Activated B cell treated with CpG ODN at 0.5 μM for 24 hours (primary cell): ENCODE results near the gene SPATA31D1. TPM values are rescaled to one million over a fixed set of nuclear protein-coding genes. Genes with fewer than 3 reads are reported as not detected.

Experiments
- ATAC-seq: fragments of 200-7000 bp; cut with Tn5 transposase; one replicate; pipeline ENCODE4 v1.10.0; 2021; ENCODE audit warnings: low read depth, mild to moderate bottlenecking, moderate library complexity
- CTCF ChIA-PET: fragments of 350-600 bp; sonication (Branson Sonifier 250); formaldehyde crosslinking; loops from one replicate; lab custom pipeline; 2021; ENCODE audit warnings: antibody characterized with exemption; lab: Charles Lee
- POLR2A ChIA-PET: fragments of 350-600 bp; sonication (Branson Sonifier 250); formaldehyde crosslinking; loops from one replicate; lab custom pipeline; 2021; ENCODE audit warnings: antibody characterized with exemption; lab: Charles Lee
- DNase-seq: peaks from one replicate; pipeline ENCODE4 v3.0.0; 2022
- H3K27ac Mint-ChIP-seq: one replicate; pipeline ENCODE4 v1.8.0; 2020; ENCODE audit warnings: mixed read lengths
- H3K27me3 Mint-ChIP-seq: one replicate; pipeline ENCODE4 v1.8.0; 2021; ENCODE audit warnings: mixed read lengths
- H3K36me3 Mint-ChIP-seq: one replicate; pipeline ENCODE4 v1.8.0; 2021; ENCODE audit warnings: low read depth, mixed read lengths
- H3K4me1 Mint-ChIP-seq: one replicate; pipeline ENCODE4 v1.8.0; 2021; ENCODE audit warnings: mixed read lengths
- H3K4me3 Mint-ChIP-seq: one replicate; pipeline ENCODE4 v1.8.0; 2020; ENCODE audit warnings: mild to moderate bottlenecking, mixed read lengths
- H3K9me3 Mint-ChIP-seq: one replicate; pipeline ENCODE4 v1.8.0; 2020; ENCODE audit warnings: mixed read lengths
- intact Hi-C: fragments of 100-400 bp; cut with micrococcal nuclease; formaldehyde crosslinking; loops from one replicate; pipeline ENCODE4 v1.15.1; 2024
- total RNA-seq: library from RNA; stranded (reverse); gene quantifications from 2 replicates; pipeline ENCODE4 v1.2.3, GENCODE V29; 2022
- TF ChIP-seq, protein P1 (sequence below): fragments of 200-600 bp; IDR thresholded peaks from one replicate; pipeline ENCODE4 v1.8.0; 2022; ENCODE audit warnings: antibody characterized with exemption, mild to moderate bottlenecking

SPATA31D1 gene
- total RNA-seq, 1 donor from 2014 or later: not detected

DNA sequence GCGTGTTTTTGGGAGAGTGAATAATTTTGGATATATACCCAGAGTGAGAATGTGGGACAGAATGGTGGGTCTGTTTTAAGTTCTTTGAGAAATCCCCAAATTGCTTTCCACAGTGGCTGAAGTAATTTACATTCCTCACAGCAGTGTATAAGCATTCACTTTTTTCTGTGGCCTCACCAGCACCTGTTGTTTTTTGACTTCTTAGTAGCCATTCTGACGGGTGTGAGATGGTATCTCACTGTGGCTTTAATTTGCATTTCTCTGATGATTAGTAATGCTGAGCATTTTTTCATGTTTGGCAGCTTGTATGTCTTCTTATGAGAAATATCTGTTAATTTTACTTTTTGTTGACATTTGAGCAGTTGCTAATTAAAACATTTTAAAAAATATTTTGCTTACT lies 9.4 kb upstream of the SPATA31D1 start:
- intact Hi-C loops: loop anchor here (1.0 kb wide), 1 partner anchor 112 kb away; no protein-coding TSS in a partner anchor
- no peak for DNase-seq
- peak; percentile 31 for ATAC-seq
- H3K9me3 Mint-ChIP-seq: peaks cover 7% of the 10 kb centered on the region
- H3K36me3 Mint-ChIP-seq: no peaks in the 10 kb centered on the region
- peaks cover 2% of the 10 kb centered on the region for H3K27me3 Mint-ChIP-seq
- TF ChIP-seq, protein P1, sequence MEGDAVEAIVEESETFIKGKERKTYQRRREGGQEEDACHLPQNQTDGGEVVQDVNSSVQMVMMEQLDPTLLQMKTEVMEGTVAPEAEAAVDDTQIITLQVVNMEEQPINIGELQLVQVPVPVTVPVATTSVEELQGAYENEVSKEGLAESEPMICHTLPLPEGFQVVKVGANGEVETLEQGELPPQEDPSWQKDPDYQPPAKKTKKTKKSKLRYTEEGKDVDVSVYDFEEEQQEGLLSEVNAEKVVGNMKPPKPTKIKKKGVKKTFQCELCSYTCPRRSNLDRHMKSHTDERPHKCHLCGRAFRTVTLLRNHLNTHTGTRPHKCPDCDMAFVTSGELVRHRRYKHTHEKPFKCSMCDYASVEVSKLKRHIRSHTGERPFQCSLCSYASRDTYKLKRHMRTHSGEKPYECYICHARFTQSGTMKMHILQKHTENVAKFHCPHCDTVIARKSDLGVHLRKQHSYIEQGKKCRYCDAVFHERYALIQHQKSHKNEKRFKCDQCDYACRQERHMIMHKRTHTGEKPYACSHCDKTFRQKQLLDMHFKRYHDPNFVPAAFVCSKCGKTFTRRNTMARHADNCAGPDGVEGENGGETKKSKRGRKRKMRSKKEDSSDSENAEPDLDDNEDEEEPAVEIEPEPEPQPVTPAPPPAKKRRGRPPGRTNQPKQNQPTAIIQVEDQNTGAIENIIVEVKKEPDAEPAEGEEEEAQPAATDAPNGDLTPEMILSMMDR: no peak
- H3K27ac Mint-ChIP-seq: no peak overlapping the region
- ChIA-PET POLR2A (no interaction called here), CTCF (no interaction called here)
- H3K4me1 Mint-ChIP-seq: peaks cover 22% of the 10 kb centered on the region
- H3K4me3 Mint-ChIP-seq: no peak overlapping the region

DNA sequence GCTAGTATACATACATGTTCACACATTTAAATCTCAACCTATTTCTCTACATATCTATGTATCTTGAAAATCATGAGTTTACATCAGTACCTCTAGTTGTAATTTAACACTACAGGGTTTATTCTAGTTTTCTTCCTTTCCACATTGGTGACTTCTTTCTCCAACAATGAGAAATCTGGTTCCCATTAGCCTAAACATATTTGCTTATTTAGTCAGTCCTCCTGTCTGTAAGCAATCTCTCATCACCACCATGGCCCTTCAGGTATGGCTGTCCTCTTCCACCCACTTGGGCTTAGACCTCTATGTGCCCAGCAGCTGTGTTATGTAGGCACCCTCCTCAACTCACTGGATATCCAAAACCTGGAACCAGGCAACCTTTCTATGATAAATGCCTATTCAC lies 8.0 kb upstream of the SPATA31D1 start:
- Mint-ChIP-seq H3K27me3 (peaks cover 2% of the 10 kb centered on the region), H3K27ac (no peak overlapping the region), H3K4me3 (no peak overlapping the region), H3K9me3 (peaks cover 4% of the 10 kb centered on the region), H3K4me1 (peaks cover 22% of the 10 kb centered on the region), H3K36me3 (no peaks in the 10 kb centered on the region)
- CTCF ChIA-PET: no interaction called here
- ATAC-seq: no peak
- POLR2A ChIA-PET: no interaction called here
- TF ChIP-seq, protein P1: no peak
- intact Hi-C loops: no loop called here
- DNase-seq: no peak

DNA sequence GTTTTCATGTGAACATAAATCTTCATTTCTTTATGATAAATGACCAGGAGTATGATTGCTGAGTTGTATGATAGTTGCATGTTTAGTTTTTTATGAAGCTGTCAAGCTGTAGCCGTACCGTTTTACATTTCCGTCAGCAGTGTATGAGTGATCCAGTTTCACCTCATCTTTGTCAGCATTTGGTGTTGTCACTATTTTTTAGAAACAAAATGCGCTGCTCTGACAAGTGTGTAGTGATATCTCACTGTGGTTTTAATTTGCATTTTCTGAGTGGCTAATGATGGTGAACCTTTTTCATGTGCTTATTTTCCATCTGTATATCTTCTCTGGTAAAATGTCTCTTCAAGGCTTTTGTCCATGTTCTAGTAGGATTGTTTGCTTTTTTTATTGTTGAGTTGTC lies 6.7 kb upstream of the SPATA31D1 start:
- ChIA-PET CTCF (no interaction called here), POLR2A (no interaction called here)
- Mint-ChIP-seq H3K27ac (no peak overlapping the region), H3K4me3 (no peak overlapping the region), H3K27me3 (peaks cover 2% of the 10 kb centered on the region), H3K36me3 (no peaks in the 10 kb centered on the region), H3K9me3 (peaks cover 4% of the 10 kb centered on the region), H3K4me1 (peaks cover 22% of the 10 kb centered on the region)
- intact Hi-C loops: no loop called here
- ATAC-seq (no peak), DNase-seq (no peak)
- TF ChIP-seq, protein P1: no peak

DNA sequence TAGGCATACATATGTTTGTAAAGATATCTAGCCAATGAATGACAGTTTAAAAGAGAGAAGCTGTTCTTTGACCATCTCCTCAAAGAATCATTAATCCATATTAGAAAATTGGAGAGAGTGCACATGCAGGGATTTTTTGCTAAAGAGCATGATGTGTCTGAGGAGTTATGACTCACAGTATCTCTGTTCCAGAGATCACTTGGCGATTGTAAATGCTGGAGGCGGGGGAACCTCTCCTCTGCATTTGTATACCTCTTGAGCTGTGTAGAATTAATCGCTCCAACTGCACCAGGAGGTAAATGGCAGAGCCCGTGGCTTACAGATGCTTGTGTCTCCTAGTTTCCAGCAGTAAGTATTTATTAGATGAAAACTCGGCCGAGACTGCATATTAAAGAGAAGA lies 3.6 kb upstream of the SPATA31D1 start:
- DNase-seq: no peak
- TF ChIP-seq, protein P1: no peak
- ChIA-PET CTCF (no interaction called here), POLR2A (no interaction called here)
- Mint-ChIP-seq H3K36me3 (no peaks in the 10 kb centered on the region), H3K27ac (no peak overlapping the region), H3K27me3 (peaks cover 2% of the 10 kb centered on the region), H3K4me1 (peaks cover 13% of the 10 kb centered on the region), H3K9me3 (peaks cover 2% of the 10 kb centered on the region), H3K4me3 (no peak overlapping the region)
- no peak for ATAC-seq
- intact Hi-C loops: no loop called here

DNA sequence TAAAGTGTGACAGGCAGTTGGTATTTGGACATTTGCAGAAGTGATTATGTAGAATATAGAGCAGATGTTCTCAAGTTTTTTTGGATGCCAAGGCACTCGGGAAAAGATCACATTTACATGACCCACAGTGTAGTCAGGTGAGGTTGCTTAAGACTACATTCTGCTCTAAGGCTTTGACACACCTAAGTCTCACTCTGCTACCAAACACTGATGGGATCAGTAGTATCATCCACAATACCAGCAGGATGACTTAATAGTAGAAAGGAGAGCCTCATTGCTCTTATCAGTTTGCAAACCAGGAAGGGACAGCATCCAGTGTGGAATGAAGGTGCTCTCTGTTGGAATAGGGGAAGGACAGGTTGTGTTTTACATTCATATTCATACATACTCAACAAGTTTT lies 2.5 kb upstream of the SPATA31D1 start:
- ATAC-seq: no peak
- H3K27ac Mint-ChIP-seq: no peak overlapping the region

More for the DNA sequence above, 2.5 kb upstream of the SPATA31D1 start:
- intact Hi-C loops: no loop called here
- Mint-ChIP-seq H3K36me3 (no peaks in the 10 kb centered on the region), H3K4me1 (peaks cover 12% of the 10 kb centered on the region), H3K4me3 (no peak overlapping the region), H3K9me3 (peaks cover 2% of the 10 kb centered on the region), H3K27me3 (peaks cover 2% of the 10 kb centered on the region)
- TF ChIP-seq, protein P1: no peak
- ChIA-PET CTCF (no interaction called here), POLR2A (no interaction called here)
- DNase-seq: no peak
